ENCODE results near the gene CDH13. TPM values are rescaled to one million over a fixed set of nuclear protein-coding genes. Genes with fewer than 3 reads are reported as not detected.

CDH13 gene
- total RNA-seq, 1 experiment from 2014 or later = 34.5 TPM

GRCh38 chr16:82955741-82956348 is 329.1 kb downstream of the CDH13 start:
- Histone ChIP-seq H3K4me3 (no peak overlapping the region), H3K36me3 (no peaks in the 10 kb centered on the region), H3K9me3 (replicated peaks) (no peaks in the 10 kb centered on the region), H3K27ac (no peak overlapping the region), H3K27me3 (no peaks in the 10 kb centered on the region), H3K4me1 (no peaks in the 10 kb centered on the region)
- no peak for DNase-seq

- Histone ChIP-seq H3K36me3 (no peaks in the 10 kb centered on the region), H3K27me3 (no peaks in the 10 kb centered on the region), H3K27ac (no peak overlapping the region), H3K4me3 (no peak overlapping the region), H3K9me3 (replicated peaks) (no peaks in the 10 kb centered on the region), H3K4me1 (no peaks in the 10 kb centered on the region)
- DNase-seq = no peak
Measured at GRCh38 chr16:82957212-82957611, 330.4 kb downstream of the CDH13 start.

DNA sequence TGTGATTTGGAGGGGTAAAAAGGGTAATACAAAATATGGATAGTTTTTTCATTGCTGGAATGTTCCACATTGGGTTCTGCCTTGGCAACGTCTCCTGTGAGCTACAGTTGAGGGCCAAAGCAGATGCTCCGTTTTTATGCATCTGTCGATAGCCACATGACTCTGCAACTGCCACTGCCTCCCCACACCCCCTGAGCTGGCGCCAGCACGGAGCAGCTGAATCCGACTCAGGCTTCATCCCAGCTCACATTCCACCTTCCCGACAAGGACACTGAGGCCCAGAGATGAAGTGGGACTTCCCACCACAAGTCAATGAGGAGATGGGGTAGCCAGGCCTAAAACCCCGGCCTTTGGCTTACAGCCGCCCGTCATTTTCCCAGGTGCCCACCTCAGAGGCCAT is 334.1 kb downstream of the CDH13 start:
- DNase-seq = no peak
- Histone ChIP-seq H3K4me3 (no peak overlapping the region), H3K9me3 (replicated peaks) (no peaks in the 10 kb centered on the region), H3K27me3 (no peaks in the 10 kb centered on the region), H3K4me1 (no peaks in the 10 kb centered on the region), H3K36me3 (no peaks in the 10 kb centered on the region), H3K27ac (no peak overlapping the region)

- Histone ChIP-seq H3K4me3 (no peak overlapping the region), H3K9me3 (replicated peaks) (no peaks in the 10 kb centered on the region), H3K36me3 (no peaks in the 10 kb centered on the region), H3K27ac (no peak overlapping the region), H3K4me1 (no peaks in the 10 kb centered on the region), H3K27me3 (no peaks in the 10 kb centered on the region)
- peak in 1 of 2 experiments; percentile 32 for DNase-seq
Measured at GRCh38 chr16:82963653-82964052, 336.9 kb downstream of the CDH13 start.

DNA sequence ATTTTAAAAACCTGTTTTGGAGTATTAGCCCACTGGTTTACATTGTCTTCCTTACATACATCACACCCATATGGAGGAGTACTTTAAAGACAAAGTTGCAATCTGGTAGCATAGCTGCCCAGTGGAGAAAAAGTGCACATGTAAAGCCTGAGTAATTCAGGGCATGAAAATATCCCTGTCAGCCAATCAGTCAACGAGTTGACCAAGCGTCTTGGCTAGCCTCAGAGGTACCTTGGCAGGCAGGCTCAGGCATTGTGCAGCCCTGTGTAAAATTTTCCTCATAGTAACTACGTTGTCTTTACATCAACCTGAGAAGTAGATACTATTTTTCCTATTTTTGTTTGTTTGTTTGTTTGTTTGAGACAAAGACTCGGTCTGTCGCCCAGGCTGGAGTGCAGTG is 339.0 kb downstream of the CDH13 start:
- H3K9me3 ChIP-seq (replicated peaks) = no peaks in the 10 kb centered on the region
- no peak overlapping the region for H3K27ac ChIP-seq
- no peaks in the 10 kb centered on the region for H3K4me1 ChIP-seq
- no peak overlapping the region for H3K4me3 ChIP-seq
- no peak for DNase-seq
- H3K27me3 ChIP-seq = no peaks in the 10 kb centered on the region
- no peaks in the 10 kb centered on the region for H3K36me3 ChIP-seq

DNA sequence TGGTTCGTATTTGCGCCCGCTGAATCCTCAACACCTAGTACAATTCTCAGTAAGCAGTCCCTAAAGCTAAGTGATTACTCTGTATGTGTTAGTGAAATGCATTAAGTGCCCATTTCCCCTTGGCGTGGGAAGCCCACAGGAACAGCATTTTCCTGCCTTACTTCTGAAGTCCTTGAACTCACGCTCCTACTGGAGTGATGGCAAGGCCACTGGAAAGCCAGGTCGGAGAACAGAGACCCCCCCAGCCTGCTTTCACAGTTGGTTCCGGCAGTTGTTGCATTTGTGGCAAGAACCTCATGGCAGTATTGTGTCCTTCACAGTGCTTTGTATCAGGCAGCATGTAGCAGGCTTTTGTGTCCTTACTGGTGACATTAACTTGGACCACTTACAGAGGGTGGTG is 340.7 kb downstream of the CDH13 start:
- DNase-seq = no peak
- no peaks in the 10 kb centered on the region for H3K36me3 ChIP-seq

GRCh38 chr16:82971126-82971525 is 344.4 kb downstream of the CDH13 start:
- no peak overlapping the region for H3K4me3 ChIP-seq
- no peak for DNase-seq

More for the DNA sequence above, 340.7 kb downstream of the CDH13 start:
- Histone ChIP-seq H3K4me3 (no peak overlapping the region), H3K27me3 (no peaks in the 10 kb centered on the region), H3K4me1 (no peaks in the 10 kb centered on the region), H3K9me3 (replicated peaks) (no peaks in the 10 kb centered on the region), H3K27ac (no peak overlapping the region)

GRCh38 chr16:82972331-82972919 is 345.7 kb downstream of the CDH13 start:
- H3K27ac ChIP-seq = no peak overlapping the region
- DNase-seq = no peak
- no peak overlapping the region for H3K4me3 ChIP-seq
- no peaks in the 10 kb centered on the region for H3K9me3 ChIP-seq (replicated peaks)
- no peaks in the 10 kb centered on the region for H3K4me1 ChIP-seq
- H3K36me3 ChIP-seq = no peaks in the 10 kb centered on the region
- H3K27me3 ChIP-seq = no peaks in the 10 kb centered on the region

More at GRCh38 chr16:82971126-82971525, 344.4 kb downstream of the CDH13 start:
- H3K9me3 ChIP-seq (replicated peaks) = no peaks in the 10 kb centered on the region
- no peak overlapping the region for H3K27ac ChIP-seq
- no peaks in the 10 kb centered on the region for H3K27me3 ChIP-seq
- no peaks in the 10 kb centered on the region for H3K4me1 ChIP-seq
- H3K36me3 ChIP-seq = no peaks in the 10 kb centered on the region

GRCh38 chr16:82979406-82980111 is 352.8 kb downstream of the CDH13 start:
- no peaks in the 10 kb centered on the region for H3K27me3 ChIP-seq
- no peak for DNase-seq
- H3K4me3 ChIP-seq = no peak overlapping the region
- no peaks in the 10 kb centered on the region for H3K9me3 ChIP-seq (replicated peaks)
- H3K27ac ChIP-seq = no peak overlapping the region
- H3K36me3 ChIP-seq = no peaks in the 10 kb centered on the region
- H3K4me1 ChIP-seq = no peaks in the 10 kb centered on the region

DNA sequence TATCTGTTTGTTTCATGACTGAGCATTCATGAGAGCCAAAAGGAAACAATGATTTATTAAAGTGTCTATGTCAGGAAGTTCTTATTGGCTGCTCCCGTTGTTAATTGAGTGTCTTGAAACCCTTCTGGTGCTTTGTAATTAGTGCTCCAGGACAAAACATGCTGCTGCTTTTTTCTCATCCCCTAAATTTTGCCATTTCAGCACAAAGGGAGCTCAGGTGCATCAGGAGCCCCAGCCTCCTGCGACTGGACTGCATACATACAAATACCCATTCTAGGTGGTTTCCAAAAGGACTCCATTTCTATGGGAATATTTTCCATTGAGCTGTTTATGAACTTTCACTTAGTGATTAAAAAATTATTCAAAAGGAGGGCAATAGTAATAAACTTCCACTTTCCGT is 354.0 kb downstream of the CDH13 start:
- H3K27ac ChIP-seq = no peak overlapping the region

DNA sequence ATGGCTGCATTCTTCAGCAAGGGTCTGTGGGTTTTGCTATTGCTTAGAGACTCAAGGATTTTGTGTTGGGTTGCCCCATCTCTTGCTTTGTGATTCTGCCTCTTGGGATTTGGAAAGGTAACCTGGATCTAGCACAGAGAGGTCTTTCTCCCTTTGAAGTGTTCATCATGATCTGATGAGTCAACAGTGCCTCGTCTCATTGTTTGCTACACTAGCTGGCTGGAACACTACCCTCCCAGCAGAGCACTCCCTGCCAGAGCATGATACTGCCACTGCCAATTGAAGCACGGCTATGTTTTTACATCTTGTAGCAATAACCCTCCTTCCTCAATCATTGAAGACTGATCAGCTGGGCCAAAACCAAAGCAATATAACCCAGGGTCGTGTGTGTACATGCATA is 361.0 kb downstream of the CDH13 start:
- DNase-seq = no peak
- H3K4me1 ChIP-seq = no peaks in the 10 kb centered on the region

More for the DNA sequence above, 354.0 kb downstream of the CDH13 start:
- H3K9me3 ChIP-seq (replicated peaks) = no peaks in the 10 kb centered on the region
- no peak for DNase-seq
- H3K27me3 ChIP-seq = no peaks in the 10 kb centered on the region
- H3K4me3 ChIP-seq = no peak overlapping the region
- H3K36me3 ChIP-seq = no peaks in the 10 kb centered on the region
- H3K4me1 ChIP-seq = no peaks in the 10 kb centered on the region

DNA sequence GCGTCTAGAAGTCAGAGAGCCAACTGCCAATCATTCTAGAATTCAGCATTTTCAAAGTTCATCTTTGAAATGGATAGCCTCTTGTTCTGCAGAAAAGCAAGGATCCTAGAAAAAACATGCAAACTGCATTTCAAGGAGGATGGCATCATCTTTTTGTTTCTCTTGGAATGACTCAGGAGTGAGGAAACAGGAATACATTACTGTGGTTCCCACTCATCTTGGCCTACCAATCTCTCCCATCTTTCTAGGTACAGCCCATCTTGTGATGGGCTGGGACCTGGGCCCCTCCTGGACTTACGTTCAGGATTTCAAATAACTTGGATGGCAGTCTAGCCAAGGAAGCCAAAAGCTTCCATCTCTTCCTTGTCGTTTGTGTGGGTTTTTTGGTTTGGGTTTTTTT is 363.4 kb downstream of the CDH13 start:
- Histone ChIP-seq H3K4me3 (no peak overlapping the region), H3K36me3 (no peaks in the 10 kb centered on the region), H3K27me3 (no peaks in the 10 kb centered on the region), H3K9me3 (replicated peaks) (no peaks in the 10 kb centered on the region), H3K4me1 (peaks cover 9% of the 10 kb centered on the region), H3K27ac (no peak overlapping the region)
- no peak for DNase-seq

More for the DNA sequence above, 361.0 kb downstream of the CDH13 start:
- Histone ChIP-seq H3K4me3 (no peak overlapping the region), H3K27me3 (no peaks in the 10 kb centered on the region), H3K9me3 (replicated peaks) (no peaks in the 10 kb centered on the region), H3K27ac (no peak overlapping the region), H3K36me3 (no peaks in the 10 kb centered on the region)

DNA sequence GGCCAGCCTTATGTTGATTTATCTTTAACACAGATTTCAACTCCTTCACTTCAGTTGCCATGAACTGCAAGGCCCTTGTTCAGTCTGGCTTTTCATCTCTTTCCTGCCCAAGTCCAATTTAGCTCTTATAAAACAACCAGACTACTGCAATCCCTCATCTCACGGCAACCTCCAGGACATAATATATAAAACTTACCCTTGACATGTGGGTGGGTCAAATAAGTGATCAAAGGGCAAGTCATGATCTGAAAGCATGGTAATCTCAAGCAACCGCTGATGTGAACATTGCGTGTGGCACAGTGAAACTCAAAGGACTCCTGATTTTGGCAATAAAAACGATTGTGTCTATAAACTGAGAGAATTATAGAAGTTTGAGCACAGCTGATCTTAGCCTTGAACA is 364.6 kb downstream of the CDH13 start:
- Histone ChIP-seq H3K4me3 (no peak overlapping the region), H3K36me3 (no peaks in the 10 kb centered on the region), H3K4me1 (peaks cover 13% of the 10 kb centered on the region), H3K27me3 (no peaks in the 10 kb centered on the region), H3K27ac (no peak overlapping the region), H3K9me3 (replicated peaks) (no peaks in the 10 kb centered on the region)
- DNase-seq = no peak

DNA sequence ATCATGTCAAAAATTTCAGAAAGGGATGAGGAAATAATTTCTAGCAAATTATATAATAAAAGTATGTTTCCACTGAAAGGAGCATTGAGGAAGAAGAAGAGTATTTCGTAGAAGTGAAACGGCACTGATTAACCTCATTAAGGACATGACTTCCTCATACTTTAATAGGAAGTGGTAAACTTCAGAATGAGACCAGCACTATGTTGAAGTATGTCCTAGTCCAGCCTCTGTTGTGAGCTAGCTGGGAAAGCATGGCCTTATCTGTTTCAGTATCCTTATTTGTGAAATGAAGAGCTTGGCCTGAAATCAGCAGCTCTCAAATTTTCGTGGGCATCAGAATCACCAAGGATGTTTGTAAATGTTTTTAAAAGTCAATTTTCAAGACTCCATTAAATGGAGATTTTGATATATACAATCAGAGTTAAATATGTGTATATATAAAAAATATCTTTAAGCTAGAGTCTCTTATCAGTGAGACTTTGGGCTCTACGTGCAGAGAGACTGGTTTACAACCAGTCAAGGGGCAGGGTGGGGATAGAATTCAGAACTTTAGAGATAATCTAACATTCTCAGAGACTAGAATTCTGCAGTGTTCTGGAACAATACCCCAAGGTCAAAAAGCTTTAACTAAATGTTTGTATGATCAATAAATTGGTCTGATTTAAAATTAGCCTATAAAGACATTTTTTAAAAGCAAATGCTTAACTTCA is 365.4 kb downstream of the CDH13 start:
- Histone ChIP-seq H3K27me3 (no peaks in the 10 kb centered on the region), H3K36me3 (no peaks in the 10 kb centered on the region)
- no peak for DNase-seq

GRCh38 chr16:82992786-82993185 is 366.0 kb downstream of the CDH13 start:
- Histone ChIP-seq H3K36me3 (no peaks in the 10 kb centered on the region), H3K27ac (no peak overlapping the region), H3K4me1 (peaks cover 16% of the 10 kb centered on the region), H3K27me3 (no peaks in the 10 kb centered on the region), H3K4me3 (no peak overlapping the region), H3K9me3 (replicated peaks) (no peaks in the 10 kb centered on the region)
- no peak for DNase-seq

More for the DNA sequence above, 365.4 kb downstream of the CDH13 start:
- no peak overlapping the region for H3K4me3 ChIP-seq
- H3K27ac ChIP-seq = no peak overlapping the region
- H3K4me1 ChIP-seq = peaks cover 16% of the 10 kb centered on the region
- H3K9me3 ChIP-seq (replicated peaks) = no peaks in the 10 kb centered on the region

All from SJCRH30 (cell line).